Choroid plexus epithelial cell (primary cell): ENCODE results near the gene SRRM5.
"Not testable (repeated sequence)": the region's sequence is repeated elsewhere in the genome, so short reads cannot be mapped to it uniquely, and the experiment has no call there.

Experiments used
- DNase-seq: peaks from one replicate; pipeline ENCODE4 v3.0.0-alpha.2; 2010; ENCODE audit warnings: low read depth
- H3K4me3 ChIP-seq: 2 replicates; pipeline ENCODE4 v1.5.1; 2011; ENCODE audit warnings: low read depth, mild to moderate bottlenecking, control low read depth, low read length, moderate library complexity
- CTCF ChIP-seq: conservative IDR thresholded peaks from 2 replicates; pipeline ENCODE4 v1.5.1; 2011; ENCODE audit warnings: low read depth, mild to moderate bottlenecking, control low read depth, inconsistent platforms, low read length, moderate library complexity

The SRRM5 gene

GRCh38 chr19:43581467-43581866, 30.4 kb upstream of the SRRM5 start:
- no peak for TF ChIP-seq CTCF
- no peak overlapping the region for H3K4me3 ChIP-seq
- DNase-seq = no peak

- no peak for TF ChIP-seq CTCF
- no peak for DNase-seq
- H3K4me3 ChIP-seq = no peak overlapping the region
These were observed 29.4 kb upstream of the SRRM5 start for GRCh38 chr19:43582495-43582894.

GRCh38 chr19:43584484-43584883, 27.4 kb upstream of the SRRM5 start:
- no peak for DNase-seq
- no peak for TF ChIP-seq CTCF
- no peak overlapping the region for H3K4me3 ChIP-seq

GRCh38 chr19:43586346-43586745, 25.5 kb upstream of the SRRM5 start:
- no peak overlapping the region for H3K4me3 ChIP-seq
- DNase-seq = no peak

GRCh38 chr19:43587029-43587428, 24.9 kb upstream of the SRRM5 start:
- not testable (repeated sequence) for DNase-seq, H3K4me3 ChIP-seq

More at GRCh38 chr19:43586346-43586745, 25.5 kb upstream of the SRRM5 start:
- no peak for TF ChIP-seq CTCF

GRCh38 chr19:43589277-43589676, 22.6 kb upstream of the SRRM5 start:
- no peak for TF ChIP-seq CTCF
- no peak for DNase-seq
- H3K4me3 ChIP-seq = no peak overlapping the region

- DNase-seq = no peak
- no peak for TF ChIP-seq CTCF
- H3K4me3 ChIP-seq = no peak overlapping the region
These were observed 22.2 kb upstream of the SRRM5 start for GRCh38 chr19:43589678-43590077.
